Stimulated activated naive CD4-positive, alpha-beta T cell treated with Interleukin-2 at 50 U/mL for 16 hours (primary cell): ENCODE results near the gene SLC33A1.

Experiments used
- DNase-seq: peaks from one replicate; lab custom pipeline; 2025; lab: John Stamatoyannopoulos, UW

The SLC33A1 gene

DNA sequence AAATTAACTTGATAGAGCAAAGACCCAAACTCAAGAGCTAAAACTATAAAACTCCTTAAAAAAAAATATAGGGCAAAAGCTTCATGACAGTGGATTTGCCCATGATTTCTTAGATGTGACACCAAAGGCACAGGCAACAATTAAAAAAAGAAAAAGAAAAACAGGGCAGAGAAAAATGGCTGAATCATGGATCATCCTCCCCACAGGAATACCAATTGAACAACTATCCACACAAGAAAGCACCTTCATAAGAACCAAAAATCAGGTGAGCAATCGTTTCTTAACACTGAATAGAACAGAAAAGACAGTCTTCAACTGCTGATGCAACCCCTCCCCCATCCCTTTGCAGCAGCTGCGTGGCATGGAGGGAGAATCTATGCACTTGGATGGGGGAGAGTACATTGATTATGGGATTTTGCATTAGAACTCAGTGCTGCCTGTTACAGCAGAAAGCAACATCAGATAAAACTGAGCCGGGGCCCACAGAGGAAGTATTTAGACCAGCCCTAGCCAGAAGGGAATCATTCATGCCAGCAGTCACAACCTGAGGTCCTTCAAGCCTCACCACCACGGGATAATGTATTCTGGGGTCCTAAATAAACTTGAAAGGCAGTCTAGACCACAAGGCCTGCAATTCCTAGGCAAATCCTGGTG, 63.8 kb downstream of the SLC33A1 start:
- no peak for DNase-seq

DNA sequence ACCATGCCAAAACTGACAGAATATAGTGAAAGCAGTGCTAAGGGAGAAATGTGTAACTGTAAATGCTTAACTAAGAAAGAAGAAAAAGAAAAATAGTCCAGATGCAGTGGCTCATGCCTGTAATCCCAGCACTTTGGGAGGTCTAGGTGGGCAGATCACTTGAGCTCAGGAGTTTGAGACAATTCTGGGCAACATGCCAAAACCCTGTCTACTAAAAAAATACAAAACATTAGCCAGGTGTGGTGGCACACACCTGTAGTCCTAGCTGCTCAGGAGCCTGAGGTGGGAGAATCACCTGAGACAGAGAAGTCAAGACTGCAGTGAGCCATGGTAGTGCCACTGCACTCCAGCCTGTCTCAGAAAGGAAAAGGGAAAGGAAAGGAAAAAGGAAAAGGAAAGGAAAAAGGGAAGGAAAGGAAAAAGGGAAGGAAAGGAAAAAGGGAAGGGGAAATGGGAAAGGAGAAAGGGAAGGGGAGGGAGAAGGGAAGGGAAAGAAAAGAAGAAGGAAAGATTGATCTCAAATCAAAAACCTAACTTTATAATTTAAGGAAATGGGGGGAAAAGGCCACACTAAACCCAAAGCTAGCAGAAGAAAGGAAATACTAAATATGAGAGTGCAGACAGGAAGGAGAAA, 68.4 kb downstream of the SLC33A1 start:
- DNase-seq, result no peak

DNA sequence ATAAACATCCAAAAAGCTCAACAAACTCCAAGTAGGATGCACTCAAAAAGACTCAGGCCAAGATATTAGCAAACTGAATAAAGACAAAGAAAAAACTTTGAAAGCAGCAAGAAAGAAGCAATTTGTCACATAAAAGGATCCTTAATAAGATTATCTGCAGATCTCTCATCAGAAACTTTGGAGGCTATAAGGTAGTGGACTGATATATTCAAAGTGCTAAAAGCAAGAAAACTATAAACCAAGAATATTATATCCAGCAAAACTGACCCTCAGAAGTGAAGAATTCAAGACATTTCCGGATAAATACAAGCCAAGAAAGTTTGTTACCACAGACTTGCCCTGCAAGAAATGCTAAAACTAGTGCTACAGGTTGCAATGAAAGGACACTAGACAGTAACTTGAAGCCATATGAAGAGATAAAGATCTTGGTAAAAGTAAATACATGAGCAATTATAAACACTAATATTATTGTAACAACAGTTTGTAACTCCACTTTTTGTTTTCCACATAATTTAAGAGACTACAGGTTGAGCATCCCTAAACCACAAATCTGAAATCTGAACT, 71.8 kb downstream of the SLC33A1 start:
- DNase-seq, result no peak

DNA sequence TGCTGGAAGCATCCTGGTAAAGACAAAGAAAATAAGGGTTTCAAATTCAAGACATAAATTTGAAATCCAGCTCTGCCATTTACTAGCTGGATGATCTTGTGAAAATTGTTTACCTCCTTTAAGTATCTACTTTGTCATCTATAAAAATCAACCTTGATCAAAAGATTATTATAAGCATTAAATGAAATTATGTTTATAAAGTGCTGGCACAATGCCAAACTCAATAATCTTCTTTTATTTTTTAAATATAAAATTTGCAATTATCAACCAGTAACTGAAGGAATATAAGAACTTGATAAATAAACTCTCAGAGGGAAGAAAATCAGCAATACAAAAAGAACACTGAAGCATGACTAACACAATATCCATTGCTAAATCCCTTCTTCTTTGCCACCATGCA, 73.9 kb downstream of the SLC33A1 start:
- no peak for DNase-seq

DNA sequence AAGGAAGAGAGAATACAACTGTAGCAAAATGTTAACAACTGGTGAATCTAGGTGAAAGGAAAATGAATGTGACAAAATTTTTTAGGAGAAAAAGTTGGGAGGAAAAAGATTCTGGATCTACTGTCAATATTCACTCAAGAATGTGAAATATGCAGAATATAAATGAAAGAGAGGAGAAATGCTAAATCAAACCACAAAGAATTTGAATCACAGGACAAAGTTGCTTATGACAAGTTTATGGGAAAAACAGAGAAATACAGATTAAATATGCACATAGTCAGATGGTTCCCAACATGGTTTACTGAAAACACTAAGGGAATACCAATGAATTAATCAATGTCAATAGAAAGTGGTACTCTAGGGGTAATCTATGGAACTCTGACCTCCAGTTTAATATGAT, 75.8 kb downstream of the SLC33A1 start:
- no peak for DNase-seq

DNA sequence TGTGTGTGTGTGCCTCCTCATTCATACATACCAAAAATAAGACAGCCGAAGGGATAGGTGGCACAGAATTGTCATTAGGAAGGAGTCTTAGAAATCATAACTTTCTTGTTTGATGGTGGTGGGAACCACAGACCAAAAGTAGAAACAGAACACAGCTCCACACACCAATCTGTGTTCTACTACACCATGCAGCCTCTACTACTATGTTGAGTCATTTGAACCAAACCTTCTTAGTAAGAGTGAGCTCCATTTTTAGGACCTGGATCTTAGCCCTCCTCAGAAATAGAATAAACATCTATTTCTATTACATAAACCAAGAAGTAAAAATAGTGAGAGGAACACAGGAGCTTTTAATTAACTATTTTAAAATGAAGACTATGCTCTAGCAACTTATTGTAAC, 81.4 kb downstream of the SLC33A1 start:
- no peak for DNase-seq

DNA sequence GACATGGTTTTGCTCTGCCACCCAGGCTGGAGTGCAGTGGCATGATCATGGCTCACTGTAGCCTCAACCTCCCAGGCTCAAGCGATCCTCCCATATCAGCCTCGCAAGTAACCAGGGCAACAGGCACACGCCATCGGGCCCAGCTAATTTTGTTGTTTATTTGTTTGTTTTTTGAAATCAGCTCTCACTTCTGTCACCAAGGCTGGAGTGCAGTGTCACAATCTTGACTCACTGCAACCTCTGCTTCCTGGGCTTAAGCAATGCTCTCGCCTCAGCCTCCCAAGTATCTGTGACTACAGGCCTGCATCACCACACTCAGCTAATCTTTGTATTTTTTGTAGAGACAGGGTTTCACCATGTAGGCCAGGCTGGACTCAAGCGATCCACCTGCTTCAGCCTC, 83.1 kb downstream of the SLC33A1 start:
- no peak for DNase-seq
